Inferior parietal cortex (tissue), 1 donor: ENCODE results near the gene RALGDS.
"Not testable (repeated sequence)": the region's sequence is repeated elsewhere in the genome, so short reads cannot be mapped to it uniquely, and the experiment has no call there.

Experiments
- DNase-seq: peaks from one replicate; pipeline ENCODE4 v3.0.0-alpha.2; 2016; ENCODE audit errors: extremely low spot score

Gene RALGDS

GRCh38 chr9:133090187-133090586 is 30.9 kb downstream of the RALGDS start:
- no peak for DNase-seq

GRCh38 chr9:133089271-133089671 is 31.8 kb downstream of the RALGDS start:
- DNase-seq: peak; percentile 6

GRCh38 chr9:133088756-133089155 is 32.3 kb downstream of the RALGDS start:
- no peak for DNase-seq

- no peak for DNase-seq
Measured at GRCh38 chr9:133088146-133088750, 32.8 kb downstream of the RALGDS start.

GRCh38 chr9:133087429-133088145 is 33.5 kb downstream of the RALGDS start:
- DNase-seq: no peak

GRCh38 chr9:133086894-133087293 is 34.1 kb downstream of the RALGDS start:
- DNase-seq: no peak

- DNase-seq: not testable (repeated sequence)
Measured at GRCh38 chr9:133086212-133086860, 34.7 kb downstream of the RALGDS start.

- not testable (repeated sequence) for DNase-seq
Measured at GRCh38 chr9:133083688-133084087, 37.4 kb downstream of the RALGDS start.

GRCh38 chr9:133081957-133082644 is 38.9 kb downstream of the RALGDS start:
- DNase-seq: not testable (repeated sequence)

GRCh38 chr9:133080786-133081779 is 40.0 kb downstream of the RALGDS start:
- DNase-seq: not testable (repeated sequence)

- DNase-seq: no peak
Measured at GRCh38 chr9:133080161-133080560, 40.9 kb downstream of the RALGDS start.

- DNase-seq: no peak
Measured at GRCh38 chr9:133078486-133078885, 42.6 kb downstream of the RALGDS start.

GRCh38 chr9:133076691-133077090 is 44.3 kb downstream of the RALGDS start:
- DNase-seq: no peak

- DNase-seq: no peak
Measured at GRCh38 chr9:133075925-133076630, 45.0 kb downstream of the RALGDS start.

GRCh38 chr9:133074111-133074651 is 46.9 kb downstream of the RALGDS start:
- no peak for DNase-seq

GRCh38 chr9:133073086-133074014 is 47.7 kb downstream of the RALGDS start:
- DNase-seq: no peak

GRCh38 chr9:133072210-133072609 is 48.8 kb downstream of the RALGDS start:
- not testable (repeated sequence) for DNase-seq

GRCh38 chr9:133071484-133072150 is 49.4 kb downstream of the RALGDS start:
- no peak for DNase-seq
